NCI-H345 treated with DMSO at 0.1 percent for 48 hours (cell line): Measurements from ENCODE around the gene LRMDA.

Source experiments
- DNase-seq: peaks from one replicate; lab custom pipeline; 2025; ENCODE audit not compliant: unreplicated experiment; lab: John Stamatoyannopoulos, UW

Gene LRMDA

GRCh38 chr10:76088008-76088407 lies 656.6 kb downstream of the LRMDA start:
- DNase-seq: no peak

- no peak for DNase-seq
Measured at GRCh38 chr10:76088980-76089379, 657.6 kb downstream of the LRMDA start.

- DNase-seq: no peak
Measured at GRCh38 chr10:76089556-76090180, 658.2 kb downstream of the LRMDA start.

GRCh38 chr10:76091926-76092325 lies 660.5 kb downstream of the LRMDA start:
- no peak for DNase-seq

- no peak for DNase-seq
Measured at GRCh38 chr10:76106611-76107010, 675.2 kb downstream of the LRMDA start.

GRCh38 chr10:76108563-76109359 lies 677.3 kb downstream of the LRMDA start:
- DNase-seq: no peak

- no peak for DNase-seq
Measured at GRCh38 chr10:76111404-76111803, 680.0 kb downstream of the LRMDA start.

- no peak for DNase-seq
Measured at GRCh38 chr10:76111986-76112825, 680.8 kb downstream of the LRMDA start.

- DNase-seq: no peak
Measured at GRCh38 chr10:76112826-76113150, 681.4 kb downstream of the LRMDA start.

- DNase-seq: no peak
Measured at GRCh38 chr10:76113952-76114351, 682.5 kb downstream of the LRMDA start.

GRCh38 chr10:76114581-76115001 lies 683.2 kb downstream of the LRMDA start:
- DNase-seq: no peak

- DNase-seq: no peak
Measured at GRCh38 chr10:76115131-76115470, 683.7 kb downstream of the LRMDA start.

- DNase-seq: no peak
Measured at GRCh38 chr10:76115471-76116155, 684.2 kb downstream of the LRMDA start.

- DNase-seq: no peak
Measured at GRCh38 chr10:76116523-76116922, 685.1 kb downstream of the LRMDA start.

- DNase-seq: no peak
Measured at GRCh38 chr10:76117949-76118348, 686.5 kb downstream of the LRMDA start.

- no peak for DNase-seq
Measured at GRCh38 chr10:76119036-76119435, 687.6 kb downstream of the LRMDA start.

- DNase-seq: no peak
Measured at GRCh38 chr10:76119515-76119914, 688.1 kb downstream of the LRMDA start.

GRCh38 chr10:76122056-76122455 lies 690.6 kb downstream of the LRMDA start:
- DNase-seq: no peak

- no peak for DNase-seq
Measured at GRCh38 chr10:76124280-76124679, 692.9 kb downstream of the LRMDA start.

- DNase-seq: no peak
Measured at GRCh38 chr10:76125900-76126299, 694.5 kb downstream of the LRMDA start.
